ENCODE data around the gene RAB37. TPM values are rescaled to one million over a fixed set of nuclear protein-coding genes. Genes with fewer than 3 reads are reported as not detected.

RAB37 gene
- polyA plus RNA-seq, 1 of the 3 experiments (the other 2 are of a cell fraction) = 0.25 TPM

GRCh38 chr17:74750039-74750326 is 12.9 kb downstream of the RAB37 start:
- peaks cover 0 to 26% of the 10 kb centered on the region in 2 experiments; a peak in 1 of 4 replicates for H3K4me1 ChIP-seq (ENCODE audit: control insufficient read depth in 1 of 2, insufficient read depth in 2 of 2, low read depth in 1 of 2, low read length in 1 of 2)
- no peak for DNase-seq
- TF ChIP-seq POLR2AphosphoS5 (IDR thresholded peaks at IDR 0.05; ENCODE audit: low read depth, low read length) (no peak), MEF2A (IDR thresholded peaks at IDR 0.05; ENCODE audit: borderline replicate concordance, low read depth) (no peak), GATA2 (CRISPR knock-in tag; IDR thresholded peaks at IDR 0.05) (no peak), CHD2 (IDR thresholded peaks at IDR 0.05; ENCODE audit: low read length, partially characterized antibody) (no peak), ELF1 (IDR thresholded peaks at IDR 0.05) (no peak), FOSL2 (IDR thresholded peaks at IDR 0.05; ENCODE audit: borderline replicate concordance, low read depth) (no peak), NFIC (IDR thresholded peaks at IDR 0.05; ENCODE audit: borderline replicate concordance) (no peak), MAX (IDR thresholded peaks at IDR 0.05; ENCODE audit: low read depth) (no peak), RFX5 (IDR thresholded peaks at IDR 0.05; ENCODE audit: low read length) (no peak), TCF12 (IDR thresholded peaks at IDR 0.05) (no peak), RXRA (IDR thresholded peaks at IDR 0.05; ENCODE audit: borderline replicate concordance, low read depth) (no peak), JUND (IDR thresholded peaks at IDR 0.05) (no peak), PBX3 (IDR thresholded peaks at IDR 0.05) (no peak), FOXM1 (IDR thresholded peaks at IDR 0.05; ENCODE audit: low read depth) (no peak), ZBTB33 (IDR thresholded peaks at IDR 0.05; ENCODE audit: borderline replicate concordance, low read depth) (no peak), SMC3 (IDR thresholded peaks at IDR 0.05; ENCODE audit: low read depth, low read length) (no peak), EP300 (IDR thresholded peaks at IDR 0.05; ENCODE audit: borderline replicate concordance in 1 of 2, low read depth in 1 of 2, low read length in 1 of 2) (no peak), FOXJ3 (CRISPR knock-in tag; IDR thresholded peaks at IDR 0.05) (no peak), IRF3 (IDR thresholded peaks at IDR 0.05; ENCODE audit: low read depth, low read length) (no peak), RCOR1 (IDR thresholded peaks at IDR 0.05; ENCODE audit: low read length) (no peak)
- H2AFZ ChIP-seq (ENCODE audit: low read depth) = no peak overlapping the region
- WGBS (ENCODE audit: low lambda C conversion rate) = 100% methylated on average over 6 of the region's 6 CpGs
- peak overlapping the region; percentile 99 for H3K4me2 ChIP-seq
- no peak overlapping the region for H3K9ac ChIP-seq
- H3K9me3 ChIP-seq = no peaks in the 10 kb centered on the region
- H3K36me3 ChIP-seq (replicated peaks in 1 of 2; ENCODE audit: control insufficient read depth in 1 of 2, insufficient read depth in 2 of 2, low read length in 1 of 2) = no peaks in the 10 kb centered on the region
- ChIA-PET CTCF (interaction anchor here (0.6 to 21.6 kb wide), 9 partner anchors 13 to 217 kb away, joined by 3 to 1361 read pairs (median 7); partner anchors contain the start of genes FDXR, GRIN2C, NAT9 and RAB37), POLR2A (interaction anchor here (1.1 to 2.4 kb wide), 6 partner anchors 10 to 123 kb away, joined by 3 to 19 read pairs (median 6); partner anchors contain the start of gene NAT9)
- peaks cover 14% of the 10 kb centered on the region for H3F3A ChIP-seq (replicated peaks; ENCODE audit: insufficient read depth)
- H3K27me3 ChIP-seq (ENCODE audit: insufficient read depth) = no peaks in the 10 kb centered on the region
- no peak overlapping the region for H3K27ac ChIP-seq (ENCODE audit: low read depth in 2 of 2, low read length in 1 of 2)
- peaks cover 16% of the 10 kb centered on the region for H3K79me2 ChIP-seq (ENCODE audit: insufficient read depth)
- H4K20me1 ChIP-seq (ENCODE audit: insufficient read depth) = no peaks in the 10 kb centered on the region
- peak overlapping the region; percentile 90 to 97 for H3K4me3 ChIP-seq (ENCODE audit: low read depth in 2 of 2, low read length in 1 of 2)
- no peaks in the 10 kb centered on the region for H3K9me2 ChIP-seq

Data from SK-N-SH (cell line).